K562 (cell line): ENCODE data around the gene LYPLA2. TPM values are rescaled to one million over a fixed set of nuclear protein-coding genes. Genes with fewer than 3 reads are reported as not detected.
A peak's percentile ranks its signal among the peaks of the same experiment; 100 is the strongest.

Experiments
- BRD9 ChIP-seq: fragments of 450-650 bp; IDR thresholded peaks from 2 replicates; pipeline ENCODE4 v1.6.1; 2018; ENCODE audit warnings: low read depth; ENCODE audit not compliant: partially characterized antibody
- COPS2 ChIP-seq: fragments of 450-650 bp; conservative IDR thresholded peaks from 2 replicates; pipeline ENCODE4 v1.6.1; 2016; ENCODE audit warnings: mild to moderate bottlenecking, moderate library complexity
- EHMT2 ChIP-seq: fragments of 450-650 bp; IDR thresholded peaks from 2 replicates; pipeline ENCODE4 v1.6.1; 2018; ENCODE audit warnings: antibody characterized with exemption
- EZH2 ChIP-seq: IDR thresholded peaks from 2 replicates; pipeline ENCODE4 v1.6.1; 2012; ENCODE audit warnings: low read depth, mild to moderate bottlenecking, inconsistent platforms, low read length, borderline replicate concordance
- GABPB1 ChIP-seq: sonication (generic); formaldehyde crosslinking; IDR thresholded peaks from 2 replicates; pipeline ENCODE4 v1.8.0; 2022; ENCODE audit warnings: mild to moderate bottlenecking, missing genetic modification reagents
- GABPB2 ChIP-seq: fragments of 250-450 bp; sonication (Bioruptor Pico); conservative IDR thresholded peaks from 2 replicates; pipeline ENCODE4 v1.5.1; 2021; ENCODE audit warnings: mild to moderate bottlenecking
- GATA2 ChIP-seq: sonication (generic); formaldehyde crosslinking; IDR thresholded peaks from 2 replicates; pipeline ENCODE4 v1.4.0; 2020; ENCODE audit warnings: mild to moderate bottlenecking, missing genetic modification reagents
- JUN ChIP-seq, 2 experiments: sonication (generic) in 1 of 2; formaldehyde crosslinking in 1 of 2; IDR thresholded peaks; 2 replicates each; pipeline versions ENCODE4 v1.6.1 to v1.8.0; 2012 to 2022; ENCODE audit warnings: borderline replicate concordance in 2 of 2, mild to moderate bottlenecking in 2 of 2, improper control_type of control experiment in 1 of 2, low read depth in 1 of 2, low read length in 1 of 2, missing genetic modification reagents in 1 of 2
- NCOR1 ChIP-seq: fragments of 450-650 bp; IDR thresholded peaks from 2 replicates; pipeline ENCODE4 v1.6.1; 2016; ENCODE audit warnings: mild to moderate bottlenecking, moderate library complexity
- PCBP2 ChIP-seq: fragments of 200-400 bp; formaldehyde crosslinking; IDR thresholded peaks from 2 replicates; pipeline ENCODE4 v1.6.1; 2018; ENCODE audit warnings: low read length, low read depth, mild to moderate bottlenecking, moderate library complexity; ENCODE audit not compliant: poor library complexity, severe bottlenecking
- PHF20 ChIP-seq: fragments of 450-650 bp; IDR thresholded peaks from 2 replicates; pipeline ENCODE4 v1.6.1; 2018; ENCODE audit not compliant: partially characterized antibody
- POLR3A ChIP-seq: IDR thresholded peaks from 2 replicates; pipeline ENCODE4 v1.6.1; 2011; ENCODE audit warnings: borderline replicate concordance, mild to moderate bottlenecking, moderate library complexity; ENCODE audit not compliant: insufficient read length, insufficient read depth; ENCODE audit errors: extremely low read depth
- SIX5 ChIP-seq, 2 experiments: IDR thresholded peaks; 2 replicates each; pipeline ENCODE4 v1.6.1; 2011; ENCODE audit warnings: low read length in 2 of 2, borderline replicate concordance in 1 of 2, low read depth in 1 of 2, mild to moderate bottlenecking in 1 of 2, moderate library complexity in 1 of 2; ENCODE audit not compliant: insufficient read depth in 1 of 2
- SMAD3 ChIP-seq: fragments of 450-650 bp; formaldehyde crosslinking; conservative IDR thresholded peaks from 2 replicates; pipeline ENCODE4 v1.4.0; 2020; ENCODE audit warnings: mild to moderate bottlenecking
- SMAD4 ChIP-seq: fragments of 250-450 bp; sonication (Bioruptor Pico); conservative IDR thresholded peaks from 2 replicates; pipeline ENCODE4 v1.8.0; 2021; ENCODE audit warnings: inconsistent platforms, mild to moderate bottlenecking, moderate library complexity
- SMARCE1 ChIP-seq: fragments of 450-650 bp; IDR thresholded peaks from 2 replicates; pipeline ENCODE4 v1.7.1; 2016; ENCODE audit warnings: mild to moderate bottlenecking
- TFE3 ChIP-seq: fragments of 450-650 bp; formaldehyde crosslinking; IDR thresholded peaks from 2 replicates; pipeline ENCODE4 v1.4.0; 2020; ENCODE audit warnings: mild to moderate bottlenecking, mixed read lengths
- TGIF2 ChIP-seq: sonication (generic); formaldehyde crosslinking; IDR thresholded peaks from 2 replicates; pipeline ENCODE4 v1.8.1; 2022; ENCODE audit warnings: mild to moderate bottlenecking, missing genetic modification reagents, moderate library complexity
- TRIM24 ChIP-seq, 2 experiments: fragments of 450-650 bp; IDR thresholded peaks; 2 replicates each; pipeline ENCODE4 v1.6.1; 2016
- WHSC1 ChIP-seq: IDR thresholded peaks from one replicate; pipeline ENCODE4 v1.6.1; 2012; ENCODE audit warnings: low read length, control low read depth, inconsistent platforms
- XRCC4 ChIP-seq: IDR thresholded peaks from one replicate; pipeline ENCODE4 v1.6.1; 2011; ENCODE audit not compliant: insufficient read depth, insufficient read length; ENCODE audit errors: extremely low read depth
- ZEB2 ChIP-seq: fragments of 450-650 bp; IDR thresholded peaks from 2 replicates; pipeline ENCODE4 v1.6.1; 2016
- ZNF324 ChIP-seq: fragments of 250-450 bp; sonication (Bioruptor Pico); IDR thresholded peaks from 2 replicates; pipeline ENCODE4 v1.4.0; 2020; ENCODE audit warnings: mild to moderate bottlenecking
- ZNF740 ChIP-seq, 3 experiments: fragments of 200-800 bp in 1 of 3; sonication (Bioruptor generic) in 1 of 3; sonication (generic) in 1 of 3; formaldehyde crosslinking in 1 of 3; IDR thresholded peaks; 2 replicates each; pipeline versions ENCODE4 v1.6.1 to v1.8.0; 2016 to 2022; ENCODE audit warnings: mild to moderate bottlenecking in 2 of 3, missing compliant biosample characterization in 2 of 3, missing genetic modification characterization in 2 of 3, missing genetic modification reagents in 1 of 3
- ZSCAN32 ChIP-seq: fragments of 450-650 bp; formaldehyde crosslinking; IDR thresholded peaks from 2 replicates; pipeline ENCODE4 v1.4.0; 2020; ENCODE audit warnings: mild to moderate bottlenecking, moderate library complexity
- polyA plus RNA-seq, 8 experiments: library from polyadenylated mRNA; depleted of rRNA in 4 of 8; stranded (reverse) in 5 of 8; unstranded in 3 of 8; fragments of >200 nt; fragmentation: Nextera tagmentation in 2 of 8; fragmentation: Illumina TruSeq in 1 of 8; extraction: Ambion mirVana in 2 of 8; extraction: Trizol in 1 of 8; gene quantifications; 2 replicates each; pipeline versions ENCODE4 v1.2.1 to v1.2.3, GENCODE V29; 2011 to 2014; ENCODE audit warnings: inconsistent platforms in 1 of 8, missing spikeins in 1 of 8
- total RNA-seq, 7 experiments: library from RNA; depleted of rRNA in 6 of 7; stranded (reverse); fragments of >200 nt in 6 of 7; fragmentation: Illumina TruSeq in 2 of 7; extraction: Trizol in 2 of 7; gene quantifications; 2 replicates each; pipeline versions ENCODE4 v1.2.1 to v1.2.3, GENCODE V29; 2011 to 2021; ENCODE audit warnings: low replicate concordance in 1 of 7
- TF ChIP-seq, protein P1 (sequence below): IDR thresholded peaks from 3 replicates; pipeline ENCODE4 v1.6.1; 2011; ENCODE audit warnings: borderline replicate concordance, mild to moderate bottlenecking; ENCODE audit not compliant: insufficient read length, insufficient read depth

The LYPLA2 gene
- total and polyA plus RNA-seq, 9 of the 15 experiments (the other 6 are each of a cell fraction or from before 2014, with no cell fraction given): 3.9 to 128 (median 60.1) TPM

GRCh38 chr1:23810818-23811540 lies 20.0 kb downstream of the LYPLA2 start (continued):
- TF ChIP-seq TRIM24 (IDR thresholded peaks at IDR 0.05) (peak in 1 of 2 experiments; percentile 12; a peak in 1 of 4 replicates), EHMT2 (peak; percentile 69; the same call in 1 of the 2 replicates), SMAD4 (CRISPR knock-in tag) (no peak), GABPB2 (CRISPR knock-in tag) (no peak), POLR3A (no peak), JUN (IDR thresholded peaks at IDR 0.05; ENCODE audit: borderline replicate concordance, low read depth, low read length) (no peak), JUN (CRISPR knock-in tag; IDR thresholded peaks at IDR 0.05; ENCODE audit: borderline replicate concordance) (no peak), ZNF740 (CRISPR knock-in tag; IDR thresholded peaks at IDR 0.05) (no peak), ZNF740 (tag; IDR thresholded peaks at IDR 0.05) (no peak), SIX5 (IDR thresholded peaks at IDR 0.05; ENCODE audit: borderline replicate concordance in 1 of 2, insufficient read depth in 1 of 2, low read depth in 1 of 2, low read length in 2 of 2) (no peak), XRCC4 (no peak), GABPB1 (CRISPR knock-in tag) (no peak), ZSCAN32 (CRISPR knock-in tag) (no peak), ZNF324 (CRISPR knock-in tag) (no peak), SMAD3 (CRISPR knock-in tag) (no peak), PCBP2 (no peak), EZH2 (no peak), TFE3 (CRISPR knock-in tag) (no peak), PHF20 (no peak), WHSC1 (no peak), ZEB2 (no peak), TGIF2 (CRISPR knock-in tag) (no peak), SMARCE1 (peak; percentile 68; the same call in 1 of the 2 replicates), BRD9 (peak; percentile 46), GATA2 (CRISPR knock-in tag) (no peak), COPS2 (no peak), NCOR1 (0 out of 2 replicates have a peak, but pooled peaks have one; percentile 8)
- TF ChIP-seq, protein P1, sequence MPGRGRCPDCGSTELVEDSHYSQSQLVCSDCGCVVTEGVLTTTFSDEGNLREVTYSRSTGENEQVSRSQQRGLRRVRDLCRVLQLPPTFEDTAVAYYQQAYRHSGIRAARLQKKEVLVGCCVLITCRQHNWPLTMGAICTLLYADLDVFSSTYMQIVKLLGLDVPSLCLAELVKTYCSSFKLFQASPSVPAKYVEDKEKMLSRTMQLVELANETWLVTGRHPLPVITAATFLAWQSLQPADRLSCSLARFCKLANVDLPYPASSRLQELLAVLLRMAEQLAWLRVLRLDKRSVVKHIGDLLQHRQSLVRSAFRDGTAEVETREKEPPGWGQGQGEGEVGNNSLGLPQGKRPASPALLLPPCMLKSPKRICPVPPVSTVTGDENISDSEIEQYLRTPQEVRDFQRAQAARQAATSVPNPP: no peak
